H1 (cell line): ENCODE measurements around the gene FXYD7. TPM values are rescaled to one million over a fixed set of nuclear protein-coding genes. Genes with fewer than 3 reads are reported as not detected.

Experiments used
- BCL11A ChIP-seq, 2 experiments: IDR thresholded peaks; one replicate each; pipeline ENCODE4 v1.6.1; 2011; ENCODE audit warnings: low read depth in 2 of 2, low read length in 2 of 2, mild to moderate bottlenecking in 2 of 2
- RXRA ChIP-seq: IDR thresholded peaks from 2 replicates; pipeline ENCODE4 v1.6.1; 2011; ENCODE audit warnings: low read depth, mild to moderate bottlenecking, low read length, moderate library complexity; ENCODE audit not compliant: insufficient read depth
- TEAD4 ChIP-seq: IDR thresholded peaks from 2 replicates; pipeline ENCODE4 v1.6.1; 2012; ENCODE audit warnings: low read depth, low read length, inconsistent platforms, mixed read lengths
- ZNF274 ChIP-seq: IDR thresholded peaks from 2 replicates; pipeline ENCODE4 v1.7.0; 2012; ENCODE audit warnings: low read length, borderline replicate concordance; ENCODE audit errors: extremely low read depth
- polyA plus RNA-seq, 7 experiments: library from polyadenylated mRNA; depleted of rRNA in 3 of 7; stranded (reverse) in 5 of 7; unstranded in 2 of 7; fragments of >200 nt in 5 of 7; fragments of 200-250 nt in 2 of 7; gene quantifications; 1 replicate in 5 of 7; 2 replicates in 1 of 7; 4 replicates in 1 of 7; pipeline versions ENCODE4 v1.2.1 to v1.2.3, GENCODE V29; 2011 to 2013; ENCODE audit warnings: missing spikeins in 2 of 7, mixed read lengths in 2 of 7
- total RNA-seq: library from RNA; stranded (reverse); fragmentation: NEBNext Ultra II Directional; extraction: Animal tissue kit (Norgen Biotek cat#: 25700); gene quantifications from 2 replicates; pipeline ENCODE4 v1.2.1, GENCODE V29; 2021
- TF ChIP-seq, protein P1 (sequence below), 3 experiments: IDR thresholded peaks; 1 replicate in 2 of 3; 2 replicates in 1 of 3; pipeline versions ENCODE4 v1.5.1 to v1.6.1; 2011; ENCODE audit warnings: low read length in 3 of 3, mild to moderate bottlenecking in 3 of 3, inconsistent platforms in 2 of 3, low read depth in 1 of 3, moderate library complexity in 1 of 3; ENCODE audit not compliant: insufficient read depth in 1 of 3; ENCODE audit errors: control extremely low read depth in 1 of 3

FXYD7 gene
- total and polyA plus RNA-seq, 2 of the 8 experiments (the other 6 are each of a cell fraction or from before 2014, with no cell fraction given) = 12.1 to 14.3 TPM

- TF ChIP-seq BCL11A (IDR thresholded peaks at IDR 0.05; ENCODE audit: low read depth in 2 of 2, low read length in 2 of 2) (no peak), TEAD4 (no peak), RXRA (no peak), ZNF274 (no peak)
- TF ChIP-seq, protein P1, sequence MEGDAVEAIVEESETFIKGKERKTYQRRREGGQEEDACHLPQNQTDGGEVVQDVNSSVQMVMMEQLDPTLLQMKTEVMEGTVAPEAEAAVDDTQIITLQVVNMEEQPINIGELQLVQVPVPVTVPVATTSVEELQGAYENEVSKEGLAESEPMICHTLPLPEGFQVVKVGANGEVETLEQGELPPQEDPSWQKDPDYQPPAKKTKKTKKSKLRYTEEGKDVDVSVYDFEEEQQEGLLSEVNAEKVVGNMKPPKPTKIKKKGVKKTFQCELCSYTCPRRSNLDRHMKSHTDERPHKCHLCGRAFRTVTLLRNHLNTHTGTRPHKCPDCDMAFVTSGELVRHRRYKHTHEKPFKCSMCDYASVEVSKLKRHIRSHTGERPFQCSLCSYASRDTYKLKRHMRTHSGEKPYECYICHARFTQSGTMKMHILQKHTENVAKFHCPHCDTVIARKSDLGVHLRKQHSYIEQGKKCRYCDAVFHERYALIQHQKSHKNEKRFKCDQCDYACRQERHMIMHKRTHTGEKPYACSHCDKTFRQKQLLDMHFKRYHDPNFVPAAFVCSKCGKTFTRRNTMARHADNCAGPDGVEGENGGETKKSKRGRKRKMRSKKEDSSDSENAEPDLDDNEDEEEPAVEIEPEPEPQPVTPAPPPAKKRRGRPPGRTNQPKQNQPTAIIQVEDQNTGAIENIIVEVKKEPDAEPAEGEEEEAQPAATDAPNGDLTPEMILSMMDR (IDR thresholded peaks at IDR 0.05; ENCODE audit: control extremely low read depth in 1 of 3, insufficient read depth in 1 of 3, low read depth in 1 of 3, low read length in 3 of 3) = no peak
- TF ChIP-seq, all 59 proteins: peak for 0
Measured at GRCh38 chr19:35107545-35107944, 35.5 kb upstream of the FXYD7 start (continued).
